Vein endothelial cell (primary cell): Measurements from ENCODE around the gene AMMECR1L. TPM values are rescaled to one million over a fixed set of nuclear protein-coding genes. Genes with fewer than 3 reads are reported as not detected.

Experiments used
- small RNA-seq: library from RNA; depleted of rRNA; stranded (forward); fragments of <200 nt; gene quantifications from one replicate; pipeline ENCODE3, GENCODE V24; 2012
- total RNA-seq: library from RNA; depleted of rRNA; stranded (reverse); fragments of >200 nt; gene quantifications from 2 replicates; pipeline ENCODE4 v1.2.3, GENCODE V29; 2012

The AMMECR1L gene
- 18.9 and 23.5 TPM in 2 replicates for total RNA-seq

GRCh38 chr2:127885780-127886592 is at the start of gene AMMECR1L:
AMMECR1L (minus strand) TSS chr2:127885956; CDS start chr2:127874234, 11,722 bp downstream.

Small RNAs within 50 kb of the gene (small RNA-seq; reads per million reads assigned to genes)
- gene AC012306.1, result not detected
- gene RF00017, result not detected
- gene RF00019, result not detected
- gene RNU6-395P, result not detected

Other genes with a start within 250 kb of the AMMECR1L start
- gene GPR17, start 239.8 kb downstream of the AMMECR1L start, total RNA-seq, result not detected in 2 replicates
- 14.6 and 19.6 TPM in 2 replicates for gene LIMS2, start 210.4 kb downstream of the AMMECR1L start, total RNA-seq
- 5.2 TPM in 2 replicates for gene SFT2D3, start 184.5 kb downstream of the AMMECR1L start, total RNA-seq
- 35.9 and 43.8 TPM in 2 replicates for gene WDR33, start 74.8 kb downstream of the AMMECR1L start, total RNA-seq
- 23.2 and 24.0 TPM in 2 replicates for gene POLR2D, start 27.8 kb downstream of the AMMECR1L start, total RNA-seq
- 12.1 and 12.4 TPM in 2 replicates for gene SAP130, start 142.1 kb upstream of the AMMECR1L start, total RNA-seq
- 83.3 and 101 TPM in 2 replicates for gene UGGT1, start 205.2 kb upstream of the AMMECR1L start, total RNA-seq